ENCODE measurements around the gene SCAP. TPM values are rescaled to one million over a fixed set of nuclear protein-coding genes. Genes with fewer than 3 reads are reported as not detected.

Gene SCAP
- total RNA-seq, 1 experiment from 2014 or later = 67.6 TPM

DNA sequence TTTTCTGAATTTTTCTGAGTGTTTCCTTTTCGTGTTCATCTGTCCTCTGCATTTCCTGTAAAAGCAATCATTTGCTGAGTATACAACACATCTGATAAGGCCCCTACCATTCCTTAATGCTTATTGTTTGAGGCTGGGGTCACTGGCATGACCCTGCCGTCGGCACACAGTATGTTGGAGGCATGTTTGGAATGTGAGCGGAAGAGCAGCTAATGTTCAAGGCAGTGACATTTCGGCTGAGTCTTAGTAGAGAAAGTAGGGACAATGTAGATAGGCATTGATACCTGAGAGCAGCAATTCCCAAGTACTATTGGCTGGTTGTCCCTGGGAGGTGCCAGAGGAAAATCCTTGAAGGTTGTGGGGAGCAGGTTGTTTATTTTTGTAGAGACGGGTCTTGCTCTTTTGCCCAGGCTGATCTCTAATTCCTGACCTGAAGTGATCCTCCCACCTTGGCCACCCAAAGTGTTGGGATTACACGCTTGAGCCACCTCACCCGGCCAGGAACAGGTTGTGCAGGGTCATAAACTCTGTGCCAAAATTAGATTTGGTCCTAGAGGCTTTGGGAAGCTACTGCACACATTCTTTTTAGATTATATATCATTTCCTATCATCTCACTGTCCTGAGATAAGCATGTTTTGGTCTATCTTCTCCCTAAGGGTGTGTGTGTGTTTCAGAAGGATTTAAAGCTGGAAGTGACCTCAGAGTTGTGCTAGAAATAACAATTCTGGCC lies 81.4 kb downstream of the SCAP start:
- TF ChIP-seq EZH2phosphoT487 (IDR thresholded peaks at IDR 0.05; ENCODE audit: borderline replicate concordance) = no peak
- TF ChIP-seq, protein P1, sequence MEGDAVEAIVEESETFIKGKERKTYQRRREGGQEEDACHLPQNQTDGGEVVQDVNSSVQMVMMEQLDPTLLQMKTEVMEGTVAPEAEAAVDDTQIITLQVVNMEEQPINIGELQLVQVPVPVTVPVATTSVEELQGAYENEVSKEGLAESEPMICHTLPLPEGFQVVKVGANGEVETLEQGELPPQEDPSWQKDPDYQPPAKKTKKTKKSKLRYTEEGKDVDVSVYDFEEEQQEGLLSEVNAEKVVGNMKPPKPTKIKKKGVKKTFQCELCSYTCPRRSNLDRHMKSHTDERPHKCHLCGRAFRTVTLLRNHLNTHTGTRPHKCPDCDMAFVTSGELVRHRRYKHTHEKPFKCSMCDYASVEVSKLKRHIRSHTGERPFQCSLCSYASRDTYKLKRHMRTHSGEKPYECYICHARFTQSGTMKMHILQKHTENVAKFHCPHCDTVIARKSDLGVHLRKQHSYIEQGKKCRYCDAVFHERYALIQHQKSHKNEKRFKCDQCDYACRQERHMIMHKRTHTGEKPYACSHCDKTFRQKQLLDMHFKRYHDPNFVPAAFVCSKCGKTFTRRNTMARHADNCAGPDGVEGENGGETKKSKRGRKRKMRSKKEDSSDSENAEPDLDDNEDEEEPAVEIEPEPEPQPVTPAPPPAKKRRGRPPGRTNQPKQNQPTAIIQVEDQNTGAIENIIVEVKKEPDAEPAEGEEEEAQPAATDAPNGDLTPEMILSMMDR (IDR thresholded peaks at IDR 0.05 in 2 of 3, conservative IDR thresholded peaks at IDR 0.05 in 1 of 3; ENCODE audit: borderline replicate concordance in 1 of 3, insufficient read depth in 1 of 3, low read depth in 2 of 3, low read length in 2 of 3) = peak in 1 of 3 experiments; percentile 16; a peak in 1 of 6 replicates
- POLR2A ChIA-PET = interaction anchor here (0.9 kb wide), 1 partner anchor 14 kb away, joined by 3 read pairs; the partner anchor contains the start of gene PTPN23
- H2AFZ ChIP-seq (ENCODE audit: low read depth, low read length, poor library complexity, severe bottlenecking) = no peak overlapping the region
- peak; percentile 67 for ATAC-seq
- peaks cover 11% of the 10 kb centered on the region; the same call in 1 of the 2 replicates for H4K20me1 ChIP-seq (ENCODE audit: insufficient read depth)
- no TSS peak for BruUV-seq (replicated peaks)
- H3K27ac ChIP-seq (ENCODE audit: low read depth, low read length) = no peak overlapping the region
- no peaks in the 10 kb centered on the region for H3K9me3 ChIP-seq (ENCODE audit: control insufficient read depth in 1 of 2, insufficient read depth in 1 of 2, low read depth in 1 of 2, low read length in 2 of 2)
- no peak overlapping the region for H3K4me3 ChIP-seq (replicated peaks in 1 of 2; ENCODE audit: low read depth in 1 of 2, low read length in 2 of 2)
- no peaks in the 10 kb centered on the region for H3K9me2 ChIP-seq (ENCODE audit: insufficient read depth)
- CTCF ChIA-PET = no interaction called here
- H3K4me2 ChIP-seq (ENCODE audit: low read length) = peak overlapping the region; percentile 61
- H3K27me3 ChIP-seq (ENCODE audit: insufficient read depth, low read length) = no peaks in the 10 kb centered on the region
- RAD21 ChIA-PET (ENCODE audit: low non-redundant PET in 1 of 2, low total read pairs in 2 of 2, uncharacterized antibody in 2 of 2, unreplicated experiment in 2 of 2) = no interaction called here
- peaks cover 77% of the 10 kb centered on the region for H3K79me2 ChIP-seq (ENCODE audit: insufficient read depth, low read length)
- peaks cover 0 to 3% of the 10 kb centered on the region in 2 experiments; a peak in 2 of 4 replicates for H3K36me3 ChIP-seq (ENCODE audit: control insufficient read depth in 1 of 2, insufficient read depth in 2 of 2, low read length in 2 of 2)
- intact Hi-C loops (cut with micrococcal nuclease) = no loop called here
- DNase-seq (ENCODE audit: low read depth, low spot score) = no peak
- peak overlapping the region; percentile 14; the same call in 1 of the 2 replicates for H3K9ac ChIP-seq (ENCODE audit: low read length)
- peaks cover 10 to 26% of the 10 kb centered on the region in 2 experiments for H3K4me1 ChIP-seq (ENCODE audit: control insufficient read depth in 1 of 2, insufficient read depth in 2 of 2, low read length in 2 of 2)

DNA sequence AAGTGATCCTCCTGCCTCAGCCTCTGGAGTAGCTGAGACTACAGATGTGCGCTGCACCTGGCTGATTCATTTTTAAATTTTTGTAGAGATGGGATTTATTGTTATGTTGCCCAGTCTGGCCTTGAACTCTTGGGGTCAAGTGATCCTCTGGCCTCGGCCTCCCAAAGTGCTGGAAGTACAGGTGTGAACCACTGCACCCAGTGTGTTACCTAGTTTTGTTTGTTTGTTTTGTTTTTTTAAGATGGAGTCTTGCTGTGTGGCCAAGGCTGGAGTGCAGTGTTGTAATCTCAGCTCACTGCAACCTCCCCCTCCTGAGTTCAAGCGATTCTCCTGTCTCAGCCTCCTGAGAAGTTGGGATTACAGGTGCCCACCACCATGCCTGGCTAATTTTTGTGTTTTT lies 82.8 kb downstream of the SCAP start:
- RAD21 ChIA-PET (ENCODE audit: low non-redundant PET in 1 of 2, low total read pairs in 2 of 2, uncharacterized antibody in 2 of 2, unreplicated experiment in 2 of 2) = no interaction called here
- peaks cover 11% of the 10 kb centered on the region; the same call in 1 of the 2 replicates for H4K20me1 ChIP-seq (ENCODE audit: insufficient read depth)
- no peak overlapping the region for H2AFZ ChIP-seq (ENCODE audit: low read depth, low read length, poor library complexity, severe bottlenecking)
- H3K36me3 ChIP-seq (ENCODE audit: control insufficient read depth in 1 of 2, insufficient read depth in 2 of 2, low read length in 2 of 2) = peaks cover 0 to 3% of the 10 kb centered on the region in 2 experiments; a peak in 1 of 4 replicates
- no peak for DNase-seq (ENCODE audit: low read depth, low spot score)
- intact Hi-C loops (cut with micrococcal nuclease) = no loop called here
- H3K4me2 ChIP-seq (ENCODE audit: low read length) = no peak overlapping the region
- no peaks in the 10 kb centered on the region for H3K27me3 ChIP-seq (ENCODE audit: insufficient read depth, low read length)
- no peak for ATAC-seq
- no peak overlapping the region for H3K4me3 ChIP-seq (replicated peaks in 1 of 2; ENCODE audit: low read depth in 1 of 2, low read length in 2 of 2)
- BruUV-seq (replicated peaks) = no TSS peak
- no peaks in the 10 kb centered on the region for H3K9me2 ChIP-seq (ENCODE audit: insufficient read depth)
- peaks cover 89% of the 10 kb centered on the region for H3K79me2 ChIP-seq (ENCODE audit: insufficient read depth, low read length)
- no peak overlapping the region for H3K27ac ChIP-seq (ENCODE audit: low read depth, low read length)
- no peak overlapping the region for H3K9ac ChIP-seq (ENCODE audit: low read length)
- CTCF ChIA-PET = no interaction called here
- H3K4me1 ChIP-seq (ENCODE audit: control insufficient read depth in 1 of 2, insufficient read depth in 2 of 2, low read length in 2 of 2) = peaks cover 10 to 26% of the 10 kb centered on the region in 2 experiments
- POLR2A ChIA-PET = interaction anchor here (2.0 kb wide), 1 partner anchor 12 kb away, joined by 5 read pairs; the partner anchor contains the start of gene PTPN23
- no peaks in the 10 kb centered on the region for H3K9me3 ChIP-seq (ENCODE audit: control insufficient read depth in 1 of 2, insufficient read depth in 1 of 2, low read depth in 1 of 2, low read length in 2 of 2)
- TF ChIP-seq EZH2phosphoT487 (IDR thresholded peaks at IDR 0.05; ENCODE audit: borderline replicate concordance) (no peak), SIN3A (IDR thresholded peaks at IDR 0.05; ENCODE audit: low read depth) (no peak), RAD21 (IDR thresholded peaks at IDR 0.05; ENCODE audit: low read depth) (no peak), POLR2AphosphoS5 (IDR thresholded peaks at IDR 0.05; ENCODE audit: low read depth, low read length) (no peak), CBX3 (IDR thresholded peaks at IDR 0.05; ENCODE audit: low read depth) (no peak), TCF7L2 (IDR thresholded peaks at IDR 0.05; ENCODE audit: borderline replicate concordance, extremely low read depth, insufficient read depth, insufficient read length) (no peak), SP1 (IDR thresholded peaks at IDR 0.05; ENCODE audit: low read depth) (no peak), YY1 (IDR thresholded peaks at IDR 0.05; ENCODE audit: extremely low read depth, insufficient replicate concordance, low read depth, low read length) (no peak)
- TF ChIP-seq, protein P1 (IDR thresholded peaks at IDR 0.05 in 2 of 3, conservative IDR thresholded peaks at IDR 0.05 in 1 of 3; ENCODE audit: borderline replicate concordance in 1 of 3, insufficient read depth in 1 of 3, low read depth in 2 of 3, low read length in 2 of 3) = no peak
- TF ChIP-seq, protein P2, sequence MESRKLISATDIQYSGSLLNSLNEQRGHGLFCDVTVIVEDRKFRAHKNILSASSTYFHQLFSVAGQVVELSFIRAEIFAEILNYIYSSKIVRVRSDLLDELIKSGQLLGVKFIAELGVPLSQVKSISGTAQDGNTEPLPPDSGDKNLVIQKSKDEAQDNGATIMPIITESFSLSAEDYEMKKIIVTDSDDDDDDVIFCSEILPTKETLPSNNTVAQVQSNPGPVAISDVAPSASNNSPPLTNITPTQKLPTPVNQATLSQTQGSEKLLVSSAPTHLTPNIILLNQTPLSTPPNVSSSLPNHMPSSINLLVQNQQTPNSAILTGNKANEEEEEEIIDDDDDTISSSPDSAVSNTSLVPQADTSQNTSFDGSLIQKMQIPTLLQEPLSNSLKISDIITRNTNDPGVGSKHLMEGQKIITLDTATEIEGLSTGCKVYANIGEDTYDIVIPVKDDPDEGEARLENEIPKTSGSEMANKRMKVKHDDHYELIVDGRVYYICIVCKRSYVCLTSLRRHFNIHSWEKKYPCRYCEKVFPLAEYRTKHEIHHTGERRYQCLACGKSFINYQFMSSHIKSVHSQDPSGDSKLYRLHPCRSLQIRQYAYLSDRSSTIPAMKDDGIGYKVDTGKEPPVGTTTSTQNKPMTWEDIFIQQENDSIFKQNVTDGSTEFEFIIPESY (IDR thresholded peaks at IDR 0.05; ENCODE audit: extremely low read depth, insufficient replicate concordance, low read length) = no peak

Data from HCT116 (cell line).